Measurements from ENCODE around the gene ATXN10. TPM values are rescaled to one million over a fixed set of nuclear protein-coding genes. Genes with fewer than 3 reads are reported as not detected.
"Not testable (repeated sequence)": the region's sequence is repeated elsewhere in the genome, so short reads cannot be mapped to it uniquely, and the experiment has no call there.

The ATXN10 gene
- total and polyA plus RNA-seq, 11 donors = 55.0 to 192 (median 149) TPM

GRCh38 chr22:45682064-45682463 is 10.4 kb downstream of the ATXN10 start:
- Histone ChIP-seq H3K36me3 (no peaks in the 10 kb centered on the region), H3K4me1 (peaks cover 0 to 75% (median 39%) of the 10 kb centered on the region in 12 donors), H3K27ac (no peak overlapping the region), H3K27me3 (no peaks in the 10 kb centered on the region), H3K4me3 (no peak overlapping the region), H3K9me3 (no peaks in the 10 kb centered on the region)
- 90 to 96% (median 93%) methylated on average over 4 of the region's 4 CpGs for WGBS, 4 donors
- intact Hi-C loops (cut with DNase I) = no loop called here
- DNase-seq (no peak), ATAC-seq (no peak)
- TF ChIP-seq CTCF (IDR thresholded peaks at IDR 0.05) = no peak
- no peak for TF ChIP-seq POLR2A (IDR thresholded peaks at IDR 0.05)

DNA sequence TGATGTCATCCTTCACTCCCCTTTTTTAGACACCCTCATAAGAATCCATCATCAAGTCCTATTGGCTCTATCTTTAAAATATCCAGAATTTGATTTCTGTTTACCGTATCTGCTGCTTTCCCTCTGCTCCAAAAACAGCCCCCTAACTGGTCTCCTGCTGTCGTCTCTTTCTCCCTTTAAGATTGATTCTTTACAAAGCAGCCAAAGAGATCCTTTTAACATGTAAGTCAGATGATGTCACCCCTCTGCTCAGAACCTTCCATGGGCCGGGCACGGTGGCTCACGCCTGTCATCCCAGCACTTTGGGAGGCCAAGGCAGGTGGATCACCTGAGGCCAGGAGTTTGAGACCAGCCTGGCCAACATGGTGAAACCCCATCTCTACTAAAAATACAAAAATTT is 11.1 kb downstream of the ATXN10 start:
- H3K4me1 ChIP-seq = peaks cover 0 to 71% (median 38%) of the 10 kb centered on the region in 12 donors
- H3K4me3 ChIP-seq; H3K27ac ChIP-seq; ATAC-seq; H3K9me3 ChIP-seq; H3K36me3 ChIP-seq; intact Hi-C loops (cut with DNase I); DNase-seq; H3K27me3 ChIP-seq: not testable (repeated sequence)
- WGBS, 4 donors = 93 to 96% (median 96%) methylated on average over 5 of the region's 5 CpGs

DNA sequence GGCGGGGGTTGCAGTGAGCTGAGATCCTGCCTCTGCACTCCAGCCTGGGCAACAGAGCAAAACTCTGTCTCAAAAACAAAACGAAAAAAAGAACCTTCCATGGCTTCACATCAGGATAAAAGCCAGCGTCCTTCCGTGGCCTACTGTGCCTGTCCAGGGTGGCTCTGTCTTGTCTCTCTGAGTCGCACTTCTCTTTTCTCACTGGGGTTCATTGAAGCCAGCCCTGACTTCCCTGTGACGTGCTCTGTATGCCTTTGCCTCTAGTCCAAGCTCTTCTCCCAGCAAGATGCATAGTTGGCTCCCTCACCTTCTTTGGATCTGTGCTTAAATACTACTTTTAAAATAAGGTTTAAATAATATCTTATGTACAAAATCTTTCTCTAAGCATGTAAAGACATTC is 11.6 kb downstream of the ATXN10 start:
- Histone ChIP-seq H3K4me1 (peaks cover 0 to 72% (median 42%) of the 10 kb centered on the region in 12 donors), H3K9me3 (no peaks in the 10 kb centered on the region), H3K27ac (no peak overlapping the region), H3K27me3 (no peaks in the 10 kb centered on the region), H3K4me3 (no peak overlapping the region), H3K36me3 (no peaks in the 10 kb centered on the region)
- DNase-seq (no peak), ATAC-seq (peak in 2 of 4 donors; percentile 36 to 49)
- intact Hi-C loops (cut with DNase I) = no loop called here
- WGBS, 4 donors = 84 to 90% (median 85%) methylated on average over 6 of the region's 6 CpGs
- TF ChIP-seq CTCF (IDR thresholded peaks at IDR 0.05) (no peak), POLR2A (IDR thresholded peaks at IDR 0.05) (no peak)

DNA sequence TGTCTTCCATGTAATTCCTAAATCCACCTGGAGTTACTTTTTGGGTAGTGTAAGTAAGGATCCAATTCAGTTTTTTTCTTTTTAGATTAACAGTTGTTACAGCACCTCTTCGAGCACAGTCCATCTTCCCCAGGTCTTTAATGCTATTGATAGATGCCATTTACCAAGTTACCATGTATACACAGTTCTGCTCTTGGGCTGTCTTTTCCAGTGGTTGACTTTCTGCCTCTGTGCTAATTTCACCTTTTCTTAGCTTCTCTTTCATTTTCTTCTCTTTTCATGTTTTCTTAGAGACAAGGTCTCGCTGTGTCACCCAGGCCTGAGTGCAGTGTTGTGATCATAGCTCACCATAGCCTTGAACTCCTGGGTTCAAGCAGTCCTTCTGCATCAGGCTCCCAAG is 12.0 kb downstream of the ATXN10 start:
- 96 to 100% (median 98%) methylated on average over 2 of the region's 2 CpGs for WGBS, 4 donors
- TF ChIP-seq CTCF (IDR thresholded peaks at IDR 0.05) = no peak
- TF ChIP-seq POLR2A (IDR thresholded peaks at IDR 0.05) = no peak
- no peak overlapping the region for H3K27ac ChIP-seq
- ATAC-seq (no peak), DNase-seq (no peak)
- no peaks in the 10 kb centered on the region for H3K27me3 ChIP-seq
- H3K4me3 ChIP-seq = no peak overlapping the region
- no peaks in the 10 kb centered on the region for H3K9me3 ChIP-seq
- intact Hi-C loops (cut with DNase I) = no loop called here
- peaks cover 0 to 73% (median 46%) of the 10 kb centered on the region in 12 donors for H3K4me1 ChIP-seq
- no peaks in the 10 kb centered on the region for H3K36me3 ChIP-seq

- no peaks in the 10 kb centered on the region for H3K27me3 ChIP-seq
- H3K9me3 ChIP-seq = no peaks in the 10 kb centered on the region
- peaks cover 0 to 74% (median 49%) of the 10 kb centered on the region in 12 donors for H3K4me1 ChIP-seq
- intact Hi-C loops (cut with DNase I) = no loop called here
- H3K4me3 ChIP-seq = no peak overlapping the region
- DNase-seq = no peak
- no peak overlapping the region for H3K27ac ChIP-seq
- WGBS, 4 donors = 77 to 84% (median 78%) methylated on average over 4 of the region's 4 CpGs
- TF ChIP-seq CTCF (IDR thresholded peaks at IDR 0.05) = no peak
- TF ChIP-seq POLR2A (IDR thresholded peaks at IDR 0.05) = no peak
- no peaks in the 10 kb centered on the region for H3K36me3 ChIP-seq
- no peak for ATAC-seq
Measured at GRCh38 chr22:45684169-45684568, 12.5 kb downstream of the ATXN10 start.
